HepG2 (cell line): ENCODE data around the gene ANKRD13D. TPM values are rescaled to one million over a fixed set of nuclear protein-coding genes. Genes with fewer than 3 reads are reported as not detected.
A peak's percentile ranks its signal among the peaks of the same experiment; 100 is the strongest.

Source experiments
- HHEX ChIP-seq: IDR thresholded peaks from 2 replicates; pipeline ENCODE4 v1.6.1; 2016; ENCODE audit warnings: control low read depth
- HMG20A ChIP-seq: IDR thresholded peaks from 2 replicates; pipeline ENCODE4 v1.6.1; 2016; ENCODE audit warnings: borderline replicate concordance
- IKZF1 ChIP-seq: fragments of 450-650 bp; IDR thresholded peaks from 2 replicates; pipeline ENCODE4 v1.7.1; 2016
- KDM4B ChIP-seq: sonication (generic); formaldehyde crosslinking; IDR thresholded peaks from 2 replicates; pipeline ENCODE4 v1.4.0; 2020; ENCODE audit warnings: missing genetic modification reagents
- KDM6A ChIP-seq: IDR thresholded peaks from 2 replicates; pipeline ENCODE4 v1.6.1; 2016; ENCODE audit warnings: low read depth
- PCBP2 ChIP-seq: fragments of 200-400 bp; formaldehyde crosslinking; optimal IDR thresholded peaks from 2 replicates; pipeline ENCODE3; 2018; ENCODE audit warnings: low read length, low read depth; ENCODE audit not compliant: poor library complexity, severe bottlenecking
- RAD21 ChIP-seq: fragments of 450-650 bp; formaldehyde crosslinking; IDR thresholded peaks from 2 replicates; pipeline ENCODE4 v1.5.0; 2020; ENCODE audit warnings: mild to moderate bottlenecking
- RFX1 ChIP-seq: fragments of 450-650 bp; IDR thresholded peaks from 2 replicates; pipeline ENCODE4 v1.6.1; 2017
- SAP130 ChIP-seq: IDR thresholded peaks from 2 replicates; pipeline ENCODE4 v1.6.1; 2016; ENCODE audit warnings: low read depth
- SIN3B ChIP-seq: fragments of 150-350 bp; IDR thresholded peaks from 2 replicates; pipeline ENCODE4 v1.6.1; 2014; ENCODE audit warnings: low read length
- ZGPAT ChIP-seq: IDR thresholded peaks from 2 replicates; pipeline ENCODE4 v1.6.1; 2016; ENCODE audit warnings: mild to moderate bottlenecking
- ZNF614 ChIP-seq: IDR thresholded peaks from 2 replicates; pipeline ENCODE4 v1.6.1; 2018; ENCODE audit warnings: missing biosample characterization, missing genetic modification reagents, inconsistent platforms, borderline replicate concordance
- ZNF7 ChIP-seq: IDR thresholded peaks from 2 replicates; pipeline ENCODE4 v1.6.1; 2016; ENCODE audit warnings: missing biosample characterization, missing genetic modification reagents
- ZNF777 ChIP-seq: sonication (generic); formaldehyde crosslinking; IDR thresholded peaks from 2 replicates; pipeline ENCODE4 v1.4.0; 2020; ENCODE audit warnings: missing genetic modification reagents
- ZNF839 ChIP-seq: sonication (generic); formaldehyde crosslinking; IDR thresholded peaks from 2 replicates; pipeline ENCODE4 v1.4.0; 2020; ENCODE audit warnings: missing genetic modification reagents, mild to moderate bottlenecking, borderline replicate concordance
- polyA plus RNA-seq, 8 experiments: library from polyadenylated mRNA; depleted of rRNA in 3 of 8; stranded (reverse) in 7 of 8; unstranded in 1 of 8; fragments of >200 nt; fragmentation: Illumina TruSeq in 4 of 8; extraction: Trizol in 4 of 8; gene quantifications; 2 replicates each; pipeline versions ENCODE4 v1.2.1 to v1.2.3, GENCODE V29; 2011 to 2016; ENCODE audit warnings: low read depth in 4 of 8, missing spikeins in 1 of 8, mixed read lengths in 1 of 8; ENCODE audit not compliant: insufficient read depth in 1 of 8
- total RNA-seq, 5 experiments: library from RNA; depleted of rRNA; stranded (reverse); fragments of >200 nt; fragmentation: Illumina TruSeq; extraction: Trizol; gene quantifications; 2 replicates each; pipeline ENCODE4 v1.2.3, GENCODE V29; 2016; ENCODE audit warnings: low read depth in 1 of 5
- TF ChIP-seq, protein P1 (sequence below): sonication (generic); formaldehyde crosslinking; conservative IDR thresholded peaks from 2 replicates; pipeline ENCODE4 v1.8.0; 2022; ENCODE audit warnings: mild to moderate bottlenecking, moderate library complexity, missing genetic modification reagents
- TF ChIP-seq, protein P2 (sequence below): sonication (generic); formaldehyde crosslinking; IDR thresholded peaks from one replicate; pipeline ENCODE4 v1.5.1; 2020; ENCODE audit warnings: mild to moderate bottlenecking, missing genetic modification reagents; ENCODE audit errors: not compliant biosample characterization
- TF ChIP-seq, protein P3 (sequence below): sonication (generic); formaldehyde crosslinking; IDR thresholded peaks from 2 replicates; pipeline ENCODE4 v1.8.0; 2022; ENCODE audit warnings: mild to moderate bottlenecking, missing genetic modification reagents; ENCODE audit not compliant: insufficient replicate concordance

ANKRD13D gene
- total and polyA plus RNA-seq, 2 of the 13 experiments (the other 11 are each of a cell fraction or from before 2014, with no cell fraction given), result 18.6 to 27.3 TPM

GRCh38 chr11:67303132-67303834 lies 14.2 kb downstream of the ANKRD13D start, which contains the start of gene SSH3 (continued):
- TF ChIP-seq, protein P1, sequence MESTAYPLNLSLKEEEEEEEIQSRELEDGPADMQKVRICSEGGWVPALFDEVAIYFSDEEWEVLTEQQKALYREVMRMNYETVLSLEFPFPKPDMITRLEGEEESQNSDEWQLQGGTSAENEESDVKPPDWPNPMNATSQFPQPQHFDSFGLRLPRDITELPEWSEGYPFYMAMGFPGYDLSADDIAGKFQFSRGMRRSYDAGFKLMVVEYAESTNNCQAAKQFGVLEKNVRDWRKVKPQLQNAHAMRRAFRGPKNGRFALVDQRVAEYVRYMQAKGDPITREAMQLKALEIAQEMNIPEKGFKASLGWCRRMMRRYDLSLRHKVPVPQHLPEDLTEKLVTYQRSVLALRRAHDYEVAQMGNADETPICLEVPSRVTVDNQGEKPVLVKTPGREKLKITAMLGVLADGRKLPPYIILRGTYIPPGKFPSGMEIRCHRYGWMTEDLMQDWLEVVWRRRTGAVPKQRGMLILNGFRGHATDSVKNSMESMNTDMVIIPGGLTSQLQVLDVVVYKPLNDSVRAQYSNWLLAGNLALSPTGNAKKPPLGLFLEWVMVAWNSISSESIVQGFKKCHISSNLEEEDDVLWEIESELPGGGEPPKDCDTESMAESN (CRISPR knock-in tag), result peak; percentile 98
- TF ChIP-seq ZGPAT (CRISPR knock-in tag), result peak; percentile 44; the same call in 1 of the 2 replicates
- TF ChIP-seq IKZF1, result no peak
- TF ChIP-seq SIN3B, result no peak
- TF ChIP-seq RFX1, result no peak
- no peak; the same call in 1 of the 2 replicates for TF ChIP-seq RAD21 (CRISPR knock-in tag)
- no peak for TF ChIP-seq HMG20A (CRISPR knock-in tag)
- TF ChIP-seq, protein P2, sequence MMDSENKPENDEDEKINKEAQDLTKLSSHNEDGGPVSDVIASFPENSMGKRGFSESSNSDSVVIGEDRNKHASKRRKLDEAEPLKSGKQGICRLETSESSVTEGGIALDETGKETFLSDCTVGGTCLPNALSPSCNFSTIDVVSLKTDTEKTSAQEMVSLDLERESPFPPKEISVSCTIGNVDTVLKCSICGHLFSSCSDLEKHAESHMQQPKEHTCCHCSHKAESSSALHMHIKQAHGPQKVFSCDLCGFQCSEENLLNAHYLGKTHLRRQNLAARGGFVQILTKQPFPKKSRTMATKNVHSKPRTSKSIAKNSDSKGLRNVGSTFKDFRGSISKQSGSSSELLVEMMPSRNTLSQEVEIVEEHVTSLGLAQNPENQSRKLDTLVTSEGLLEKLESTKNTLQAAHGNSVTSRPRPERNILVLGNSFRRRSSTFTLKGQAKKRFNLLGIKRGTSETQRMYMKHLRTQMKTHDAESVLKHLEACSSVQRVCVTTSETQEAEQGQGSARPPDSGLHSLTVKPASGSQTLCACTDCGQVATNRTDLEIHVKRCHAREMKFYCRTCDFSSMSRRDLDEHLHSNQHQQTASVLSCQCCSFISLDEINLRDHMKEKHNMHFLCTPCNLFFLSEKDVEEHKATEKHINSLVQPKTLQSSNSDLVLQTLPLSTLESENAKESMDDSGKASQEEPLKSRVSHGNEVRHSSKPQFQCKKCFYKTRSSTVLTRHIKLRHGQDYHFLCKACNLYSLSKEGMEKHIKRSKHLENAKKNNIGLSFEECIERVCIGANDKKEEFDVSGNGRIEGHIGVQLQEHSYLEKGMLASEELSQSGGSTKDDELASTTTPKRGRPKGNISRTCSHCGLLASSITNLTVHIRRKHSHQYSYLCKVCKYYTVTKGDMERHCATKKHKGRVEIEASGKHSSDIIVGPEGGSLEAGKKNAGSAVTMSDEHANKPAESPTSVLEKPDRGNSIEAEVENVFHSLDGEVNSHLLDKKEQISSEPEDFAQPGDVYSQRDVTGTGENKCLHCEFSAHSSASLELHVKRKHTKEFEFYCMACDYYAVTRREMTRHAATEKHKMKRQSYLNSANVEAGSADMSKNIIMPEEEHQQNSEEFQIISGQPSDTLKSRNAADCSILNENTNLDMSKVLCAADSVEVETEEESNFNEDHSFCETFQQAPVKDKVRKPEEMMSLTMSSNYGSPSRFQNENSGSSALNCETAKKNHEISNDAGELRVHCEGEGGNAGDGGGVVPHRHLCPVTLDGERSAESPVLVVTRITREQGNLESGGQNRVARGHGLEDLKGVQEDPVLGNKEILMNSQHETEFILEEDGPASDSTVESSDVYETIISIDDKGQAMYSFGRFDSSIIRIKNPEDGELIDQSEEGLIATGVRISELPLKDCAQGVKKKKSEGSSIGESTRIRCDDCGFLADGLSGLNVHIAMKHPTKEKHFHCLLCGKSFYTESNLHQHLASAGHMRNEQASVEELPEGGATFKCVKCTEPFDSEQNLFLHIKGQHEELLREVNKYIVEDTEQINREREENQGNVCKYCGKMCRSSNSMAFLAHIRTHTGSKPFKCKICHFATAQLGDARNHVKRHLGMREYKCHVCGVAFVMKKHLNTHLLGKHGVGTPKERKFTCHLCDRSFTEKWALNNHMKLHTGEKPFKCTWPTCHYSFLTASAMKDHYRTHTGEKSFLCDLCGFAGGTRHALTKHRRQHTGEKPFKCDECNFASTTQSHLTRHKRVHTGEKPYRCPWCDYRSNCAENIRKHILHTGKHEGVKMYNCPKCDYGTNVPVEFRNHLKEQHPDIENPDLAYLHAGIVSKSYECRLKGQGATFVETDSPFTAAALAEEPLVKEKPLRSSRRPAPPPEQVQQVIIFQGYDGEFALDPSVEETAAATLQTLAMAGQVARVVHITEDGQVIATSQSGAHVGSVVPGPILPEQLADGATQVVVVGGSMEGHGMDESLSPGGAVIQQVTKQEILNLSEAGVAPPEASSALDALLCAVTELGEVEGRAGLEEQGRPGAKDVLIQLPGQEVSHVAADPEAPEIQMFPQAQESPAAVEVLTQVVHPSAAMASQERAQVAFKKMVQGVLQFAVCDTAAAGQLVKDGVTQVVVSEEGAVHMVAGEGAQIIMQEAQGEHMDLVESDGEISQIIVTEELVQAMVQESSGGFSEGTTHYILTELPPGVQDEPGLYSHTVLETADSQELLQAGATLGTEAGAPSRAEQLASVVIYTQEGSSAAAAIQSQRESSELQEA (CRISPR knock-in tag), result no peak
- no peak for TF ChIP-seq ZNF7
- TF ChIP-seq ZNF777 (CRISPR knock-in tag), result peak; percentile 61
- TF ChIP-seq ZNF614 (CRISPR knock-in tag), result no peak
- peak; percentile 65 for TF ChIP-seq SAP130 (CRISPR knock-in tag)
- no peak for TF ChIP-seq KDM4B
- TF ChIP-seq ZNF839 (CRISPR knock-in tag), result 0 out of 2 replicates have a peak, but pooled peaks have one; percentile 17
- TF ChIP-seq, protein P3, sequence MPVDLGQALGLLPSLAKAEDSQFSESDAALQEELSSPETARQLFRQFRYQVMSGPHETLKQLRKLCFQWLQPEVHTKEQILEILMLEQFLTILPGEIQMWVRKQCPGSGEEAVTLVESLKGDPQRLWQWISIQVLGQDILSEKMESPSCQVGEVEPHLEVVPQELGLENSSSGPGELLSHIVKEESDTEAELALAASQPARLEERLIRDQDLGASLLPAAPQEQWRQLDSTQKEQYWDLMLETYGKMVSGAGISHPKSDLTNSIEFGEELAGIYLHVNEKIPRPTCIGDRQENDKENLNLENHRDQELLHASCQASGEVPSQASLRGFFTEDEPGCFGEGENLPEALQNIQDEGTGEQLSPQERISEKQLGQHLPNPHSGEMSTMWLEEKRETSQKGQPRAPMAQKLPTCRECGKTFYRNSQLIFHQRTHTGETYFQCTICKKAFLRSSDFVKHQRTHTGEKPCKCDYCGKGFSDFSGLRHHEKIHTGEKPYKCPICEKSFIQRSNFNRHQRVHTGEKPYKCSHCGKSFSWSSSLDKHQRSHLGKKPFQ, result peak; percentile 6
- TF ChIP-seq KDM6A (CRISPR knock-in tag), result no peak
- TF ChIP-seq PCBP2, result no peak
- TF ChIP-seq HHEX (CRISPR knock-in tag), result no peak
